Measurements from ENCODE around the gene NECAB3.

GRCh38 chr20:33701629-33702450 lies 27.6 kb upstream of the NECAB3 start:
- no peak for TF ChIP-seq CTCF (conservative IDR thresholded peaks at IDR 0.05; ENCODE audit: low read length)
- no peak for TF ChIP-seq EZH2phosphoT487 (IDR thresholded peaks at IDR 0.05; ENCODE audit: borderline replicate concordance, low read depth, low read length)
